IMR-90 (cell line): Measurements from ENCODE around the gene POMT2.

Source experiments
- CHD1 ChIP-seq: IDR thresholded peaks from 2 replicates; pipeline ENCODE4 v1.6.1; 2012; ENCODE audit warnings: low read depth, low read length, improper control_type of control experiment
- CTCF ChIP-seq: conservative IDR thresholded peaks from 2 replicates; pipeline ENCODE4 v1.5.1; 2012; ENCODE audit warnings: mild to moderate bottlenecking, low read depth, low read length, improper control_type of control experiment
- FOS ChIP-seq: fragments of 150-350 bp; IDR thresholded peaks from 2 replicates; pipeline ENCODE4 v1.6.1; 2016; ENCODE audit warnings: low read depth, low read length
- MXI1 ChIP-seq: IDR thresholded peaks from 2 replicates; pipeline ENCODE4 v1.6.1; 2012; ENCODE audit warnings: low read depth, mild to moderate bottlenecking, low read length, moderate library complexity, borderline replicate concordance
- POLR2A ChIP-seq: IDR thresholded peaks from 2 replicates; pipeline ENCODE4 v1.6.1; 2012; ENCODE audit warnings: mild to moderate bottlenecking, low read depth, low read length
- RAD21 ChIP-seq: IDR thresholded peaks from 2 replicates; pipeline ENCODE4 v1.6.1; 2012; ENCODE audit warnings: low read length, improper control_type of control experiment
- RCOR1 ChIP-seq: IDR thresholded peaks from 2 replicates; pipeline ENCODE4 v1.6.1; 2012; ENCODE audit warnings: mild to moderate bottlenecking, low read length, improper control_type of control experiment; ENCODE audit not compliant: insufficient replicate concordance
- SMC3 ChIP-seq: fragments of 150-350 bp; IDR thresholded peaks from 2 replicates; pipeline ENCODE4 v1.6.1; 2016; ENCODE audit warnings: low read depth, mild to moderate bottlenecking, antibody characterized with exemption, low read length, moderate library complexity

DNA sequence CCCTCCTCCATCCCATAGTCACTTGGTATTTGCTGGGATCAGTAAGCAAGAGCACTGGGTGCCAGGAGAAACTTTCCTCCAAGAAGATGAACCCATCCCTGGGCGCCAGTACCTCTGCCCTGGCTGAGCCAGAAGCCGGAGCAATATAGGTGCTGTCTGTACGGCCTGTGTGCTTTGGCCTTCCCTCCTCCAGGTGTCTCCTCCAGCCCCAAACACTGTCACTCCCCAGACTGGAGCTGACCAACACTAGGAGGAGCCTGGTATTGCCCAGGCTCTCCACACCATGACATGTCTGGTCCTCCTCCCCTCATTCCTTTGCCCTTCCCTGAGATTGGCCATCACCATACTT, 5.0 kb upstream of the POMT2 start:
- TF ChIP-seq CTCF (no peak), RCOR1 (no peak), POLR2A (no peak), RAD21 (no peak), SMC3 (no peak), FOS (no peak), CHD1 (no peak), MXI1 (no peak)
